Suprapubic skin (tissue), 3 donors: ENCODE data around the gene XXYLT1.

Source experiments
- CTCF ChIP-seq, 2 donors: fragments of 200-600 bp in 1 of 2; fragments of 450-650 bp in 1 of 2; sonication (generic) in 1 of 2; IDR thresholded peaks; one replicate each; pipeline ENCODE4 v1.5.1; 2016 to 2019; ENCODE audit warnings: antibody characterized with exemption in 2 of 2, mild to moderate bottlenecking in 1 of 2, moderate library complexity in 1 of 2
- POLR2AphosphoS5 ChIP-seq, 3 donors: sonication (generic); formaldehyde crosslinking; IDR thresholded peaks; one replicate each; pipeline ENCODE4 v1.6.1; 2017; ENCODE audit warnings: antibody characterized with exemption in 3 of 3

GRCh38 chr3:195194559-195195206, 76.3 kb downstream of the XXYLT1 start:
- TF ChIP-seq CTCF (IDR thresholded peaks at IDR 0.05) (no peak), POLR2AphosphoS5 (IDR thresholded peaks at IDR 0.05) (no peak)
